GM21825 (cell line): Measurements from ENCODE around the gene CLDN18.

Experiments
- ATAC-seq: cut with Tn5 transposase; IDR thresholded peaks from one replicate; pipeline ENCODE4 v1.9.1; 2021; ENCODE audit warnings: mild to moderate bottlenecking, moderate library complexity; ENCODE audit not compliant: unreplicated experiment

CLDN18 gene

DNA sequence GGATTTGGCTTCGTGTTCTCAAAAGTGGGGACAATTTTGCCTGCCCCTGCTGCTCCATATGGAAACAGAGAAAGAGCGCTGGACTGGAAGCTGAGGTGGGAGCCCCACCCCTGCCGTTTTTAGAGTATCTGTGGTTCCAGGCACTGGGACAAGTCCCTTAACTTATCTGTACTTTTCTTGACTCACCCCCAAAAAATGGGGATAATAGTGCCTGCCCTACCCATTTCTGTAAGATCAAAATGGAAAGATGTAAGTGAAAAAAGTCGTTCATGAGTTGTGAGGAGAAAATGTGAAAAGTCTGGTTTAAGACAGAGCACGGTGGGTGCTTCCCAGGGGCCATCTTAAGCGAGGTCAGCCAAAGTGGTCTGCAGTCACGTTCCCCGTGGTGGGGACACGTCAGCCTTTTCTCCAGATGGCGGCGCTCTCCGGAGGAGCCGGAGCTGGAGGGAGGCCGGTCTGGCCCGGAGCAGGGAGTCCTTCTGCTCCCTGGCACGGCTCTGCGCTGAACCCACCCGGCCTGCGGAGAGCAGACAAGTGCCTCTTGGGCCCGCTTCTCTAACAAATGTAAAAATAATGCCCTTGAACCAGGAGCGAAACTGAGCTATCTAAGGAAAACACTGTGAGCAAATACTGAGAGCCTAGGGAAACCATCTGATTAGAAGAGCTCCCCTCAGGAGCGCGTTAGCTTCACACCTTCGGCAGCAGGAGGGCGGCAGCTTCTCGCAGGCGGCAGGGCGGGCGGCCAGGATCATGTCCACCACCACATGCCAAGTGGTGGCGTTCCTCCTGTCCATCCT lies at the start of gene CLDN18:
Gene CLDN18, plus strand, starts transcription at position 690 of the 797 bp plus-strand sequence. Its CDS starts 61 bp downstream, at position 751.
- no peak for ATAC-seq

DNA sequence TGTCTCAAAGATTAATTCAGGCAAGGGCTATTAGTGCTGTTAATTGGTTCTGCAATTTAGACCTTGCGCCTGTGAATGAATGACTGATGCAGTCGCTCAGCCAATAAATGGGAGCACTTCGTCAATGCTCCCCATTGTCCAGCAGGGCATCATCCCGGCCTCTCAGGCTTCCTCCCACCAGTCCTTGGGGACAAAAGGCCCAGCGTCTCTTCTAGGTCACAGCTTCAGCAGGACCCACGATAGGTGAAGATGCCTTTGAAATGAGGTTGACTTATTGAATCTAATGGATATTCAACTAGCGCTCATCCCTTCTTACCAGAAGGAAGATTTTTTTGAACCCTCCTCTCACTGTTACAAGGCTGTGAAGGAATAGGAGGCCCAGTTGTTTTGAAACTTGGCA lies 47.7 kb upstream of the CLDN18 start:
- no peak for ATAC-seq

DNA sequence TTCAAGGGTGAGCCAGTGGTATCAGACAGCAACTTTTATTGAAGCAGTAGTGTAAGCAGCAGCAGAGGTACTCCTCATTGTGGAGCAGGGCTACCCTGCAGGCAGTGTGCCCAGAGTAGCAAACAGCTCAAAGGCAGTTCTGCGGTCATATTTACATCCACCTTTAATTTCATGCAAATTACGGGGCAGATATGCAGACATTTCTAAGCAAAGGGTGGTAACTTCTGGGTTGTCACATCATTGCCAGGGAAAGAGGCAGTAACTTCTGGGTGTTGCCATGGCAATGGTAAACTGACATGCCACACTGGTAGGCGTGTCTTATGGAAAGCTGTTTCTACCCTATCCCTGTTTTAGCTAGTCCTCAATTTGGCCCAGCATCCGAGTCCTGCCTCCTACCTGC lies 46.5 kb upstream of the CLDN18 start:
- ATAC-seq, result no peak

DNA sequence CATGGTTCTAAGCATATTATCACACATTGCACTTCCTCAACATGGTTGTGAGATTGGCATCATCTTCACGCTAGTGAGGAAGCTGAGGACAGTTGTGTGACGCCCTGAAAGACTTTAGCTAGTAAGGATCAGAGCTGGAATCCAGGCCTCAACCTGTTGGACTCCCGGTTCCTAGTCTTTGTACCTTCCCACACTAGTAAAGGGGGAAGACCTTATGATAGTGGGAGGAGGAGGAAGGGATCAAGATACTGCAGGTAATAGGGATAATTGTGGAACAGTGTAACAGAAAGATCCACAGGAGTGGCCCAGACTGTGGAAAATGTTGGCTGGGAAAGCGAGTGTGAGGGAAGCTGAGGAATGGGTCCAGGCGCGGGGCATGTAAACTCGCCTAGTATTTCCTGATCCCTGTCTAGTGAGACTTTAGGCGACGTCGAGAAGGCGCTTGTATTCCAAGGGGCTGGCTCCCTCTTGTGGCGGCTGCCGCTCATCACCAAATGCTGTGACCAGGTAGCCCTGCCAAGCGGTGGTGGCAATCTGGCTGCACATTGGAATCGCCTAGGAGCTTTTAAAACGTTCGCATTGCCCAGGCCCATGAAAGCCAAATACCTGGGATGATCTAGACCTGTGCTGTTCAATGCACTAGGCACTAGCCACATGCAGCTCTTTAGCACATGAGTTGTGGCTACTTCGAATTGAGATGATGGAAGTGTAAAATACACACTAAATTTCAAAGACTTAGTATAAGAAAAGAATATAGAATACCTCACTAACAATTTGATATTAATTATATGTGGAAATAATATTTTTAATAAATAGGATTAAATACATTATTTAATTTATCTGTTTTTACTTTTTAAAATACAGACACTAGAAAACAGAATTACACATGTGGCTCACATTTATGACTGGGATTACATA lies 38.8 kb upstream of the CLDN18 start:
- ATAC-seq, result peak; percentile 91

DNA sequence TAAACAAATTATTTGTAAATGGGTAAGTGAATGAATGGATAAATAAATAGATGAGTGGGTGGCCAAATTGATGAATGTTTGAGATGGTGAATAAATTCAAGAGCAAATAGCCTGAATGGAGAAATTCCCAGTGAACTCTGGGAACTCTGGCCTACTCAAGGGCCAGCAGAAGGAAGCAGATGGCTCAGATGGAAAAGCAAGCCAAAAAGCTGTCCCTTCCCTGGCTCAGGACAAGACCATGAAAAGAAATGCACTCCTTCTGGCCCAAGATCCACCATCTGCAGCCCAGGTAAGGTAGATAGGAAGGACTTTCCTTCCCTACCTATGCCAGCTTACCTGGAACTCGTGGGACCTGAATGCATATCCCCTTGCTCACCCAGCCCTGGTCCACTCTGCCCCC lies 37.6 kb upstream of the CLDN18 start:
- no peak for ATAC-seq

DNA sequence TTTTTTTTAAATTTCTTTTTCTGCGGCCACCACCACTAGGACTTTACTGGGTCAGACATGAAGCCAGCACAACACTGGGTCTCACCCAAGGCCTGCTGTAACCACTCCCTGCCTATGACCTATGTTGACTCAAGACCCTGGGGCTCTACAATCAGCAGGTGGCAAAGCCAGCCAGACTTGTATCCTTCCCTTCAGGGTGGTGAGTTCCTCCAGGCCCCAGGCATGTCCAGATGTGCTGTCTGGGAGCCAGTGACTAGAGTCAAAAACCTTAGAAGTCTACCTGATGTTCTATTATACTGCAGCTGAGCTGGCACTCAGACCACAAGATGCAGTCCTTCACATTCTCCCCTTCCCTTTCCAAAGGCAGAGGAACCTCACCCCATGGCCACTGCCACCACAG lies 31.6 kb upstream of the CLDN18 start:
- no peak for ATAC-seq

DNA sequence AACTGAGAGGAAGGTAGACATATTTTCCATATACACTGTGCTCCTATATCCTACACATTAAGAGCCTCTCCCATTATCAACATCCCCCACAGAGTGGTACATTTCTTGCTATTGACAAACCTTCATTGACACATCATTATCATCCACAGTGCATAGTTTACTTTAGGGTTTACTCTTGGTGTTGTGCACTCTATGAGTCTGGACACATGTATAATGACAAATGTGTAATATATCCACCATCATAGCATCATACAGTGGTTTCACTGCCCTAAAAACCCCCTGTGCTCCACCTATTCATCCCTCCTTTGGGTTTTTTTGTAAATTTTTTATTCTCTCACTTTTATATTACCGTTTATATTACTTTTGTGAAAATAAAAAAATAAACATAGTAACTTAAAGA lies 22.2 kb upstream of the CLDN18 start:
- ATAC-seq, result no peak

DNA sequence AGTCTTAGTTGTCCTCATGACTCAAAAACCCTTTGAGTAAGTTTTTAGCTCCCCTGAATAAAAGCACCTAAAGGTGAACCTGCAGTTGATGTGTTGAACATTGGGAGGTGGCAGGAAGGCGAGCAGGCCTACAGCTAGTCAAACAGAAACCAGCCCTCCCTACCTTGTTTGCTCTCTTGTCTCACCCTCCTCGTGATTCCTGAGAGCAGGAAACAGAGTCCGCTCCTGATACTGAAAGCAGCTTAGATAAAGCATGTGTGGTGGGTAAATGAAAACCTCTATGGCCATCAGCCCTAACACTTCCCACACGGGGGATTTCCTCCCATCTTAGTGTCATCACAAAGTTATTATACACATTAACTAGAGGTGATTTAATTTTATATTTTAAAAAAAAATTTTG lies 21.8 kb upstream of the CLDN18 start:
- ATAC-seq, result peak; percentile 83

DNA sequence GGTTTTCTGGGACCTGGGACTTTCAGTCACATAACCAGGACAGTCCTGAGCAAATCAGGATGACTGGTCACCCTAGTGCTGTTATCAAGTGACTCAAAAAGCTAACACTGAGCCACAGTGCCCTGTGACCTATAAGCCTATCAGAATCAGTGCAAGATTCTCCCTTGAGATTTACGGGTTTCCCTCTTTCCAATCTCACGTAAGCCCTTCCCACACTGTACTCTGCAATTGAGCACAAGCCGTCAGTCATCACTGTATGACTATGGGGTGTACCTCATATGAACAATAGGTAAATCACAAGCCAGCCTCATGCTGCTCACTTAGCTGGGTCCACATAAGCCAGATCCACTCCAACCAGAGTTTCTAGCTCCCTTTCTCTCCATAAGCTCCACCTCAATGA lies 21.0 kb upstream of the CLDN18 start:
- ATAC-seq, result peak; percentile 65

DNA sequence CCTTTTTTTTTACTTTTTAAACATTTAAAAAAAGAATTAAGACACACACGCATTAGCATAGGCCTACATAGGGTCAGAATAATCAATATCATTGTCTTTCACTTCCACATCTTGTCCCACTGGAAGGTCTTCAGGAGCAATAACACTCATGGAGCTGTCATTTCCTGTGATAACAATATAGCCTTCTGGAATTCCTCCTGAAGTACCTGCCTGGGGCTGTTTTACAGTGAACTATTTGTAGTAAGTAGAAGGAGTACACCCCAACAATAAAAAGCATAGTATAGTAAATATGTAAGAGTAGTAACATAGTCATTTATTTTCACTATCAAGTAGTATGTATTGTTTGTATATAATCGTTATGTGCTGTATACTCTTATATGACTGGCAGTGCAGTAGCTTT lies 19.5 kb upstream of the CLDN18 start:
- no peak for ATAC-seq

DNA sequence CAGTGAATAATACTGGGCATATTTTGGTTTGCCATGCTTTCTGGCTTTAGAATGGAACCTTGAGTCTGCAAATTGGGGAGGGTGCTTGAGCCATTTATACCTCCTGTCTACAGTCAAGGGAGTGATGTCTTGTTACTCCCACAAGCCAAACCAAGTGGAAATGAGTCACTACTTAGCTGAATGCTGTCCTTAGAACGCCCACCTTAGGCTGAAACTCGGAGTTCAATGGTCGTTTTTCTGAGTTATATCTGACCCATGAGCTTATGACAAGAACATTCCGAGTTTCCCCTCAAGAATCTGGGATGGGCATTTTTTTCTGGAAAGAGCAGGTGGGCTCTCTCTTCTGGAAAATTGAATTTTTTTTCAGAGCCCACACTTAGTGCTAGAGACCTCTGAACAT lies 17.4 kb upstream of the CLDN18 start:
- ATAC-seq, result no peak

DNA sequence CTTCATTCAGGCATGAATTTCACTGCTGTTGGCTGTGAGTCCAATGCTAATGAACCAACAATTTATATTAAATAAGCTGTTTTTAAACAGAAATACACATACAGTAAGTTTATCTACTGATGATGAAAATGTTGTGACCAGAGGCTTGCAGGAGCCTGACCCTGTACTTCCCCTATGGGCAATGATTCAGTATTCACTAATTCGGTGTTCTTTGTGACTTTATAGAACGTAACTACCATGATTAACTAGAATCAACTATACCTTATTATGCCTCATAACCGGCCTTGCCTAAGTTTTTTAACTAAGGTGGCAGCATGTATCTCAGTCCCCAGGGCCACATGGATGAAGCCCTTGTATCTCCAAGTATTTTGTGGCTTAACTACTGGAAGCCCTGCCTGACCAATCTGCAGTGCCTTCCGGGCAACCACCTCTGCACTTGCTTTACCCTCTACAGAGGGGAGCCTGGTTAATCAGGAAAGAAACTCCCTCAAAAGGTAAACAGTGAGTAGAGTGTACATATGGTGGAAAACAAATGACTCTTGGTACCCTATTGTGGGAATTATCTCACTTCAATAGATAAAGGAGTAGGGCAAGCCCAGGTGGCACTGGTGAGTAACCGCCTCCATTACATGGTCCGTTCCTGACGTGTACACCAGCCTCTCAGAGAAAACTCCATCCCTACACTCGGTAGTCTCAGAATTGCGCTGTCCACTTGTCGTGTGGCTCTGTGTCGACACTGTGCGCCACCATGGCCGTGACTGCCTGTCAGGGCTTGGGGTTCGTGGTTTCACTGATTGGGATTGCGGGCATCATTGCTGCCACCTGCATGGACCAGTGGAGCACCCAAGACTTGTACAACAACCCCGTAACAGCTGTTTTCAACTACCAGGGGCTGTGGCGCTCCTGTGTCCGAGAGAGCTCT lies 11.6 kb upstream of the CLDN18 start:
- no peak for ATAC-seq

DNA sequence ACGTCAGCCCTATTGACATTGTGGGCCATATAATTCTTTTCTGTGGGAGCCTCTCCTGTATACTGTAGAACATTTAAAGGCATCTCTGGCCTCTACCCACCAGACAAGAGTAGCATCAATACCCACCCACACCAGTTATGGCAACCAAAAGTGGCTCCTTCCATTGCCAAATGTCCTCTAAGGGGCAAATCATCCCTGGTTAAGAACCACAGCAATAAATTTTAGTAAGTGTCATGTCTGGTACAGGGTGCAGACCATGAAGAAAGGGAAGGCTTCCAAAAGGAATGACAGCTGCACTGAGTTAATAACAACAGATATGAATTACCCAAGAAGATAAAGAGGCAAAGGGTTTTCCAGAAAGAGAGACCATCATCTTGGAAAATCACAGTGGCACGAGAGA lies 6.9 kb upstream of the CLDN18 start:
- no peak for ATAC-seq

DNA sequence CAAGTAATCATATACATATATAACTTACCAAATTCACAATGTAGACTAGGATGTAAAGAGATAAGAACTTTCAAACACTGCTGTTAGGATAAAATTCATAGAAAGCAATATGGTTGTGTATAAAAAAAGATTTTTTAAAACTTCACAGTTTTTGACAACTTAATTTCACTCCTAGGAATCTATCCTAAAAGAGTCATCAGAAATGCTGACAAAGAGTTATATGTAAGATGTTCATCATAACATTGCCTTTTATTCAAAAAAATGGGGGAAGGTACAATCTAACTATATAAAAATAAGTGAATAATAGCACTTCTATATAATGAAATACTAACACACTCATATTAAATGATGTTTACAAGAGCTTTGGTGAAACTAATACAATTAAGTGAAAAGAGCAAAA lies 4.3 kb upstream of the CLDN18 start:
- ATAC-seq, result no peak

DNA sequence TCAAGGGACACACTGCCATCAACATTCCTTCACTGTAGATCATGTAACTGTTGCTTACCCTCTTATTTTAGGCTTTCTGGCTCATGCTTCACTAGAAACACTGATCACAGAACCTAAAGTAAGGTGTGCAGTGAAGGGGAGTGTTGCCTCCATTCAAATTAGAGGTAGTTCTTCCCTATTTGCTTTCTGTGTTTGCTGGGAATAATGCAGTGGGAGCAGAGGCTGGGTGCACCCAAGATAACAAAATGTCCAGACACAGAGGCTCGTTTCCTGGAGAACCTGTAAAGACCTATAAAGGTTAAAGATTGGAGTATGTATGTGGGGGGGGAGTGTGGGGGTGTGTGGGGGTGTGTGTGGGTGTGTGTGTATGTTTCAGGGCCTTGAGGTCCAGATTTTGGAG lies 2.1 kb upstream of the CLDN18 start:
- ATAC-seq, result no peak

DNA sequence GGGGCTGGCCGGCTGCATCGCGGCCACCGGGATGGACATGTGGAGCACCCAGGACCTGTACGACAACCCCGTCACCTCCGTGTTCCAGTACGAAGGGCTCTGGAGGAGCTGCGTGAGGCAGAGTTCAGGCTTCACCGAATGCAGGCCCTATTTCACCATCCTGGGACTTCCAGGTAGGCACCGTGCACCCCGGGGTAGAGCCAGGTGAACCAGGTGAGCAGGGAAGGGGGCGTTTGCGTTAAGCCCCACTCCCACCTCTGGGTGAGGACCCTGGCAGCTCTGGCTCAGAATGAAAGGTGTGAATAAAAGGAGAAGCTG lies 267 bp downstream of the CLDN18 start:
- ATAC-seq, result no peak

DNA sequence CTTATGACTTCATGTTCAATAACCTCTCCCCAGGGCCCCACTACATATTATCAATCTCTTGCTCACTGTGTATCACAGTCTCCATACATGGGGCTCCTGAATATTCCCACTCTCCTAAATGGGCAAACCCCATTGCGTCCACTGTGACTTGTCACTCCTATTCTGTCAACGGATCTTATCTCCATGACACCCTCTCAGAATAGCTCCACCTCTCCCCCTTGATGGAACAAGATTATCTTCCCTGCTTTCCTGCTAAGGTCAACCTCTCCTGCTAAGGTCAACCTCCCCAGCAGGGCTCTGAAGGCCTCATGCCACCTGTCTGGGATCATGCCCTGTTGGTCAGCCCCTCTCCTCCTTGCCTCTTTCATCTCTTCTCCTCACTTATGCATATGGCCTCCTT lies 1.8 kb downstream of the CLDN18 start:
- ATAC-seq, result no peak

DNA sequence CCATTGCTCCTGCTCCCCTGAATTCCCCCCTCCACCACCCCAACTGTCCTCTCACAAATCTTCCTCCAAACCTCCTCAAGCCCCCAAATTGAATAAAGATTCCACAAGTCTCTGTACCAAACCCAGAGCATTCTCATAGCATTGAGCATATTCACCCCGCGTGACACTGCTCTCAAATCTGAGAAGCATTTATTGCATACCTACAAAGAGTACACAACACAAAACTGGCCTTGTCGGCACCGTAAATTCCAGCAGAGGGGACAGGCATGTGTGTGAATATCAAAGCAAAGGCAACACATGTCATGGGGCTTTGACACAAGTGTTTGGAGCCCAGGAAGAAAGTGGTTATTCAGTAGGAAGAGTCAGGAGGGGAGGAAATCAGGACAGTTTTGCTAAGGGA lies 2.6 kb downstream of the CLDN18 start:
- no peak for ATAC-seq

DNA sequence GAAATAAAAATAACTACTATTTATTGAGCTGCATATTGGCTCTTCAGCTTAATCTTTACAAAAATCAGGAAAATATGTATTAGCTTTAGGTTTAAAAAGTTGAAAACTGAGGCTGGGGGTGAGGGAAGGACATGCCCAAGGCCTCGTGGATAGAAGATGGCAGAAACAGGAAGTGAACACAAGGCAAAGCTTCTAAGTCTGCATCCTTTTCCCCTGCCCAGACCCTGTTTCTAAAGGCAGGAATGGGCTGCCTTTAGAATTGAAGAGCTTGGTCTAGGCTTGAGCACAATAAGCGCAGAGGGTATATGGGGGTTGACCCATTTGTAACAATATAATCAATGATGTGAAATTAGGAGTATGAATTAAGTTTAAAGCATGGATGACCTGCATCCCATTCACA lies 6.1 kb downstream of the CLDN18 start:
- no peak for ATAC-seq

DNA sequence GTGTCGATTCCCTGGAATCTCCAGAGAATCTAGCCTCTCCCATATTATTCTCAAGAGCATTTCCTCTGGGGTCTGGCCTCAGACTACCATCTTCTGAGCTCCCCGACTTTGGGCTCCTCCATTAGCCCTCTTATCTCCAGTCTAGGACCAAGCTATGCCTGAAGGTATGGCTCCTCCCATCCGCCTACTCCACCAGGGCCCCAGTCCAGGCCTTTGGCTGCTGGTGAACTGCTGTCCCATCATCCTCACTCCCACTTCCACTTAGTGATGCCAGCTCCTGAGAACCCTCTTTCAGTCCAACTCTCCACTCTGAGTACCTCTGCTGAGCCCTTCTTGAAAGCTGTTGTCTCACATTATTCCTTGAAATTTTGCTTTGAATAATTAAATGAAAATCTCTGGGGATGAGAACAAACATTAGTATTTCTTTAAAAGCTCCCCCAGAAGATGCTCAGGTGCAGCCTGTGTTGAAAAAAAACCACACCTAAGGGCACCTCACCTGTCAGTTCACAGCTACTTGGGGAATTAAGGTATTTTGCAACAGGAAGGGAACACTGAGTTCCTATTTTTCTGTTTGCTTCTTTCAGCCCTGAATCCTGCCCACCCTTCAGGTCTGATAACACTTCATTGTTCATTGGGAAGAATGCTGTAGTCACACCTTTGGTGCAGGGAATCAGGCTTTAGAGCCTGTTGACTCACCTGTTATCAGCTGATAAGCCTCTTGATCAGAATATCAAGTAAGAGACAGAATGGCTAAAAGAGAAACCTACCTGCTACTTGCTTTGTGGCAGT lies 9.5 kb downstream of the CLDN18 start:
- ATAC-seq, result no peak
